ENCODE data around the gene SORT1. TPM values are rescaled to one million over a fixed set of nuclear protein-coding genes. Genes with fewer than 3 reads are reported as not detected.

SORT1 gene
- total and polyA plus RNA-seq, 2 of the 13 experiments (the other 11 are each of a cell fraction or from before 2014, with no cell fraction given) = 32.4 to 93.0 TPM

DNA sequence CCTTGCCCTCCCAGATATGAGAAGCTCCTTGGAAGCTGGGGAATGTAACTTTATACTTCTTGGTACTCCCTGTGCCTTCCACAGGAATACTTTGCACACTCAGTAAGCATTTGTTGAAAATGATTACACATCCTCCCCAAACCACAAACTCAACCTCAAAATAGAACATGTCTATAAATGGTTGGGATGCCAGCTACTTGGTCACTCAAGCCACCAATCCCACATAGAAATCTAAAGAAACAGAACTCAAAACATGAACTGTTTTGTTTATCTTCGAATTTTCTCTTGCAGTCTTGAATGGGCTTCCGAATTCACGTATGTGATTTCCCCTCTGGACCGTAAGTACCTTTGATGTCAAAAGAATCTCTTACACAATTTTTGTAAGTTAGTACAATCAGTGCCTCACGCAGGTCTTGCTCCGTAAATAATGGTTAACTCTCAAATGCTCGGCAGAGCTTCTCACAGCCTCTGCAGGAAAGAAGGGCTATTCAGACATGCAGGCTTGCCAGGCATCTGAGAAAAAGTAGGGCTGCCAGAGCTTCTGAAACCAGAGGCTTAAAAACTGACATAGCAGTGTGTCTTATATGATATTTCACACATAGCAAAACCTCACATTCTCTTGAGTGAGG is 26.9 kb downstream of the SORT1 start (continued):
- TF ChIP-seq ZBTB20 (CRISPR knock-in tag; IDR thresholded peaks at IDR 0.05; ENCODE audit: borderline replicate concordance, low read depth) (peak; percentile 53; the same call in 1 of the 2 replicates), ZNF34 (CRISPR knock-in tag; IDR thresholded peaks at IDR 0.05; ENCODE audit: borderline replicate concordance) (no peak), CEBPB (IDR thresholded peaks at IDR 0.05; ENCODE audit: borderline replicate concordance, low read depth, low read length) (peak; percentile 77), KMT2A (CRISPR knock-in tag; IDR thresholded peaks at IDR 0.05) (peak; percentile 69; the same call in 1 of the 2 replicates), NFIC (IDR thresholded peaks at IDR 0.05; ENCODE audit: low read length) (0 out of 2 replicates have a peak, but pooled peaks have one; percentile 33), ZNF12 (CRISPR knock-in tag; IDR thresholded peaks at IDR 0.05) (0 out of 2 replicates have a peak, but pooled peaks have one; percentile 22), FOXA1 (IDR thresholded peaks at IDR 0.05) (no peak), FOXA1 (CRISPR knock-in tag; IDR thresholded peaks at IDR 0.05) (peak; percentile 64), SOX6 (IDR thresholded peaks at IDR 0.05) (no peak), SOX6 (CRISPR knock-in tag; IDR thresholded peaks at IDR 0.05) (peak; percentile 76; the same call in 1 of the 2 replicates), ARID4A (CRISPR knock-in tag; IDR thresholded peaks at IDR 0.05; ENCODE audit: borderline replicate concordance) (peak; percentile 14; the same call in 1 of the 2 replicates), ZNF652 (CRISPR knock-in tag; IDR thresholded peaks at IDR 0.05; ENCODE audit: borderline replicate concordance, low read depth) (peak; percentile 97), TCF7 (IDR thresholded peaks at IDR 0.05; ENCODE audit: low read depth) (peak; percentile 76), ZNF784 (CRISPR knock-in tag; IDR thresholded peaks at IDR 0.05; ENCODE audit: borderline replicate concordance) (peak; percentile 52; the same call in 1 of the 2 replicates)
- TF ChIP-seq, protein P1, sequence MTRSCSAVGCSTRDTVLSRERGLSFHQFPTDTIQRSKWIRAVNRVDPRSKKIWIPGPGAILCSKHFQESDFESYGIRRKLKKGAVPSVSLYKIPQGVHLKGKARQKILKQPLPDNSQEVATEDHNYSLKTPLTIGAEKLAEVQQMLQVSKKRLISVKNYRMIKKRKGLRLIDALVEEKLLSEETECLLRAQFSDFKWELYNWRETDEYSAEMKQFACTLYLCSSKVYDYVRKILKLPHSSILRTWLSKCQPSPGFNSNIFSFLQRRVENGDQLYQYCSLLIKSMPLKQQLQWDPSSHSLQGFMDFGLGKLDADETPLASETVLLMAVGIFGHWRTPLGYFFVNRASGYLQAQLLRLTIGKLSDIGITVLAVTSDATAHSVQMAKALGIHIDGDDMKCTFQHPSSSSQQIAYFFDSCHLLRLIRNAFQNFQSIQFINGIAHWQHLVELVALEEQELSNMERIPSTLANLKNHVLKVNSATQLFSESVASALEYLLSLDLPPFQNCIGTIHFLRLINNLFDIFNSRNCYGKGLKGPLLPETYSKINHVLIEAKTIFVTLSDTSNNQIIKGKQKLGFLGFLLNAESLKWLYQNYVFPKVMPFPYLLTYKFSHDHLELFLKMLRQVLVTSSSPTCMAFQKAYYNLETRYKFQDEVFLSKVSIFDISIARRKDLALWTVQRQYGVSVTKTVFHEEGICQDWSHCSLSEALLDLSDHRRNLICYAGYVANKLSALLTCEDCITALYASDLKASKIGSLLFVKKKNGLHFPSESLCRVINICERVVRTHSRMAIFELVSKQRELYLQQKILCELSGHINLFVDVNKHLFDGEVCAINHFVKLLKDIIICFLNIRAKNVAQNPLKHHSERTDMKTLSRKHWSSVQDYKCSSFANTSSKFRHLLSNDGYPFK (CRISPR knock-in tag; IDR thresholded peaks at IDR 0.05; ENCODE audit: borderline replicate concordance) = no peak
- TF ChIP-seq, protein P2, sequence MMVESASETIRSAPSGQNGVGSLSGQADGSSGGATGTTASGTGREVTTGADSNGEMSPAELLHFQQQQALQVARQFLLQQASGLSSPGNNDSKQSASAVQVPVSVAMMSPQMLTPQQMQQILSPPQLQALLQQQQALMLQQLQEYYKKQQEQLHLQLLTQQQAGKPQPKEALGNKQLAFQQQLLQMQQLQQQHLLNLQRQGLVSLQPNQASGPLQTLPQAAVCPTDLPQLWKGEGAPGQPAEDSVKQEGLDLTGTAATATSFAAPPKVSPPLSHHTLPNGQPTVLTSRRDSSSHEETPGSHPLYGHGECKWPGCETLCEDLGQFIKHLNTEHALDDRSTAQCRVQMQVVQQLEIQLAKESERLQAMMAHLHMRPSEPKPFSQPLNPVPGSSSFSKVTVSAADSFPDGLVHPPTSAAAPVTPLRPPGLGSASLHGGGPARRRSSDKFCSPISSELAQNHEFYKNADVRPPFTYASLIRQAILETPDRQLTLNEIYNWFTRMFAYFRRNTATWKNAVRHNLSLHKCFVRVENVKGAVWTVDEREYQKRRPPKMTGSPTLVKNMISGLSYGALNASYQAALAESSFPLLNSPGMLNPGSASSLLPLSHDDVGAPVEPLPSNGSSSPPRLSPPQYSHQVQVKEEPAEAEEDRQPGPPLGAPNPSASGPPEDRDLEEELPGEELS (CRISPR knock-in tag; IDR thresholded peaks at IDR 0.05) = peak; percentile 63; the same call in 1 of the 2 replicates
